SK-N-SH (cell line): ENCODE data around the gene DYRK1A. TPM values are rescaled to one million over a fixed set of nuclear protein-coding genes. Genes with fewer than 3 reads are reported as not detected.

Experiments
- CTCF ChIA-PET: fragments of 300-600, 350-600 bp; formaldehyde crosslinking; extraction: SDS; loops from one replicate; lab custom pipeline; 2021; lab: Yijun Ruan, JAX
- POLR2A ChIA-PET: fragments of 350-600 bp; sonication (Branson Sonifier 250); formaldehyde crosslinking; extraction: SDS; loops from one replicate; lab custom pipeline; 2020; ENCODE audit warnings: antibody characterized with exemption, inconsistent platforms; lab: Yijun Ruan, JAX
- DNase-seq: peaks from one replicate; pipeline ENCODE4 v3.0.0; 2012
- H2AFZ ChIP-seq: fragments of 200-600 bp; sonication (generic); 2 replicates; pipeline ENCODE4 v1.8.1; 2016; ENCODE audit warnings: antibody characterized with exemption, mild to moderate bottlenecking, low read depth
- H3F3A ChIP-seq: fragments of 200-600 bp; sonication (generic); replicated peaks from 2 replicates; pipeline ENCODE3; 2016; ENCODE audit warnings: antibody characterized with exemption, mild to moderate bottlenecking; ENCODE audit not compliant: insufficient read depth
- H3K27ac ChIP-seq, 2 experiments: fragments of 200-500 bp in 1 of 2; fragments of 200-600 bp in 1 of 2; sonication (Bioruptor generic) in 1 of 2; sonication (generic), shearing (Covaris generic) in 1 of 2; 2 replicates each; pipeline versions ENCODE4 v1.5.1 to v1.6.1; 2014 to 2016; ENCODE audit warnings: low read depth in 2 of 2, inconsistent platforms in 1 of 2, low read length in 1 of 2, mild to moderate bottlenecking in 1 of 2, mixed read lengths in 1 of 2
- H3K27me3 ChIP-seq: fragments of 200-600 bp; sonication (generic), shearing (Covaris generic); 2 replicates; pipeline ENCODE4 v1.6.1; 2016; ENCODE audit warnings: mixed run types; ENCODE audit not compliant: insufficient read depth
- H3K36me3 ChIP-seq, 2 experiments: fragments of 200-500 bp in 1 of 2; fragments of 200-600 bp in 1 of 2; sonication (Bioruptor generic) in 1 of 2; sonication (generic) in 1 of 2; replicated peaks in 1 of 2; 2 replicates each; pipeline versions ENCODE3 to v1.5.1; 2014 to 2016; ENCODE audit warnings: low read length in 1 of 2, mild to moderate bottlenecking in 1 of 2; ENCODE audit not compliant: insufficient read depth in 2 of 2, control insufficient read depth in 1 of 2
- H3K4me1 ChIP-seq, 2 experiments: fragments of 200-500 bp in 1 of 2; fragments of 200-600 bp in 1 of 2; sonication (Bioruptor generic) in 1 of 2; sonication (generic), shearing (Covaris generic) in 1 of 2; 2 replicates each; pipeline versions ENCODE4 v1.5.1 to v1.6.1; 2014 to 2016; ENCODE audit warnings: low read depth in 1 of 2, low read length in 1 of 2, mixed run types in 1 of 2; ENCODE audit not compliant: insufficient read depth in 2 of 2, control insufficient read depth in 1 of 2
- H3K4me2 ChIP-seq: fragments of 200-600 bp; sonication (generic), shearing (Covaris generic); 2 replicates; pipeline ENCODE4 v1.6.1; 2017; ENCODE audit warnings: mixed run types
- H3K4me3 ChIP-seq, 2 experiments: fragments of 200-500 bp in 1 of 2; fragments of 200-600 bp in 1 of 2; sonication (Bioruptor generic) in 1 of 2; sonication (generic), shearing (Covaris generic) in 1 of 2; 2 replicates each; pipeline versions ENCODE4 v1.5.1 to v1.8.1; 2014 to 2016; ENCODE audit warnings: low read depth in 2 of 2, inconsistent platforms in 1 of 2, low read length in 1 of 2, mild to moderate bottlenecking in 1 of 2, mixed read lengths in 1 of 2, moderate library complexity in 1 of 2
- H3K79me2 ChIP-seq: fragments of 200-600 bp; sonication (generic); 2 replicates; pipeline ENCODE4 v1.8.1; 2017; ENCODE audit warnings: mild to moderate bottlenecking; ENCODE audit not compliant: insufficient read depth
- H3K9ac ChIP-seq: fragments of 200-600 bp; sonication (generic); 2 replicates; pipeline ENCODE4 v1.6.1; 2017; ENCODE audit warnings: mixed run types
- H3K9me2 ChIP-seq: fragments of 200-600 bp; sonication (generic); 2 replicates; pipeline ENCODE4 v1.6.1; 2017; ENCODE audit warnings: mixed run types
- H3K9me3 ChIP-seq: fragments of 200-600 bp; sonication (generic); 2 replicates; pipeline ENCODE4 v1.6.1; 2017; ENCODE audit warnings: mixed run types, mild to moderate bottlenecking, moderate library complexity
- H4K20me1 ChIP-seq: fragments of 200-600 bp; sonication (generic); 2 replicates; pipeline ENCODE4 v1.6.1; 2017; ENCODE audit warnings: mild to moderate bottlenecking, mixed run types; ENCODE audit not compliant: insufficient read depth
- CHD2 ChIP-seq: fragments of 150-350 bp; IDR thresholded peaks from 2 replicates; pipeline ENCODE4 v1.6.1; 2018; ENCODE audit warnings: low read length; ENCODE audit not compliant: partially characterized antibody
- CTCF ChIP-seq: fragments of 200-600 bp; sonication (generic); IDR thresholded peaks from 2 replicates; pipeline ENCODE4 v1.6.1; 2017; ENCODE audit warnings: antibody characterized with exemption, mild to moderate bottlenecking, moderate library complexity
- EP300 ChIP-seq, 2 experiments: IDR thresholded peaks; 2 replicates each; pipeline versions ENCODE4 v1.4.0 to v1.6.1; 2012; ENCODE audit warnings: borderline replicate concordance in 1 of 2, low read depth in 1 of 2, low read length in 1 of 2
- FOSL2 ChIP-seq: IDR thresholded peaks from 2 replicates; pipeline ENCODE4 v1.4.0; 2012; ENCODE audit warnings: low read depth, mild to moderate bottlenecking, moderate library complexity, borderline replicate concordance
- FOXM1 ChIP-seq: IDR thresholded peaks from 2 replicates; pipeline ENCODE4 v1.4.0; 2012; ENCODE audit warnings: low read depth, mild to moderate bottlenecking
- GABPA ChIP-seq: IDR thresholded peaks from 2 replicates; pipeline ENCODE4 v1.4.0; 2012; ENCODE audit warnings: low read depth, mild to moderate bottlenecking
- GATA2 ChIP-seq: sonication (generic); formaldehyde crosslinking; IDR thresholded peaks from 2 replicates; pipeline ENCODE4 v1.5.0; 2020; ENCODE audit warnings: mild to moderate bottlenecking, missing genetic modification reagents
- IRF3 ChIP-seq: fragments of 150-350 bp; IDR thresholded peaks from 2 replicates; pipeline ENCODE4 v1.6.1; 2016; ENCODE audit warnings: mild to moderate bottlenecking, low read depth, low read length
- JUND ChIP-seq: IDR thresholded peaks from 2 replicates; pipeline ENCODE4 v1.4.0; 2012
- MAX ChIP-seq: IDR thresholded peaks from 2 replicates; pipeline ENCODE4 v1.4.0; 2012; ENCODE audit warnings: low read depth
- MEF2A ChIP-seq: IDR thresholded peaks from 2 replicates; pipeline ENCODE4 v1.4.0; 2012; ENCODE audit warnings: low read depth, borderline replicate concordance
- MXI1 ChIP-seq: IDR thresholded peaks from 2 replicates; pipeline ENCODE4 v1.6.1; 2012; ENCODE audit warnings: mild to moderate bottlenecking, low read depth, low read length, improper control_type of control experiment
- NFIC ChIP-seq: IDR thresholded peaks from 2 replicates; pipeline ENCODE4 v1.4.0; 2012; ENCODE audit warnings: borderline replicate concordance
- NRF1 ChIP-seq: IDR thresholded peaks from 2 replicates; pipeline ENCODE4 v1.6.1; 2012; ENCODE audit warnings: low read depth, mild to moderate bottlenecking, low read length
- RAD21 ChIP-seq: IDR thresholded peaks from 2 replicates; pipeline ENCODE4 v1.6.1; 2012; ENCODE audit warnings: mild to moderate bottlenecking, low read length
- RCOR1 ChIP-seq: fragments of 150-350 bp; IDR thresholded peaks from 2 replicates; pipeline ENCODE4 v1.6.1; 2017; ENCODE audit warnings: antibody characterized with exemption, low read length
- REST ChIP-seq: IDR thresholded peaks from 2 replicates; pipeline ENCODE4 v1.6.1; 2012; ENCODE audit warnings: mild to moderate bottlenecking, low read depth, low read length, moderate library complexity
- RFX5 ChIP-seq: IDR thresholded peaks from 2 replicates; pipeline ENCODE4 v1.6.1; 2012; ENCODE audit warnings: mild to moderate bottlenecking, improper control_type of control experiment, low read length
- RXRA ChIP-seq: IDR thresholded peaks from 2 replicates; pipeline ENCODE4 v1.4.0; 2012; ENCODE audit warnings: low read depth, mild to moderate bottlenecking, borderline replicate concordance
- SIN3A ChIP-seq: IDR thresholded peaks from 2 replicates; pipeline ENCODE4 v1.6.1; 2012; ENCODE audit warnings: low read depth, mild to moderate bottlenecking, low read length, moderate library complexity, borderline replicate concordance
- SMC3 ChIP-seq: IDR thresholded peaks from 2 replicates; pipeline ENCODE4 v1.6.1; 2012; ENCODE audit warnings: low read depth, low read length, improper control_type of control experiment
- TCF12 ChIP-seq: IDR thresholded peaks from 2 replicates; pipeline ENCODE4 v1.4.0; 2012
- TEAD4 ChIP-seq: IDR thresholded peaks from 2 replicates; pipeline ENCODE4 v1.4.0; 2012; ENCODE audit warnings: mild to moderate bottlenecking, borderline replicate concordance; ENCODE audit not compliant: insufficient read depth
- USF1 ChIP-seq: IDR thresholded peaks from 2 replicates; pipeline ENCODE4 v1.4.0; 2012; ENCODE audit warnings: low read depth, borderline replicate concordance
- WGBS: methylation state at CpG from one replicate; pipeline ENCODE4 v1.1.6; 2017; ENCODE audit warnings: low lambda C conversion rate; 5-methylcytosine and 5-hydroxymethylcytosine counted together
- polyA plus RNA-seq, 3 experiments: library from polyadenylated mRNA; depleted of rRNA; stranded (reverse); fragments of >200 nt; gene quantifications; 2 replicates each; pipeline ENCODE4 v1.2.3, GENCODE V29; 2012

Gene DYRK1A
- polyA plus RNA-seq, 1 of the 3 experiments (the other 2 are of a cell fraction) = 19.3 TPM

- no peak for TF ChIP-seq SMC3
- no peak for TF ChIP-seq MEF2A
- no peak for TF ChIP-seq MAX
- TF ChIP-seq MXI1 = no peak
- TF ChIP-seq EP300 (IDR thresholded peaks at IDR 0.05; ENCODE audit: borderline replicate concordance in 1 of 2, low read depth in 1 of 2, low read length in 1 of 2) = no peak
- TF ChIP-seq GABPA = no peak
- no peak for TF ChIP-seq REST
Observed at GRCh38 chr21:37433456-37433840, 66.9 kb downstream of the DYRK1A start (continued).

GRCh38 chr21:37435120-37435519, 68.5 kb downstream of the DYRK1A start:
- Histone ChIP-seq H3K4me2 (0 out of 2 replicates have a peak overlapping the region, but pooled peaks have one; percentile 6), H3K9me2 (no peaks in the 10 kb centered on the region), H3F3A (peaks cover 8% of the 10 kb centered on the region), H3K9ac (no peak overlapping the region), H3K4me3 (no peak overlapping the region), H3K79me2 (peaks cover 99% of the 10 kb centered on the region), H4K20me1 (peaks cover 97% of the 10 kb centered on the region), H3K27ac (peak overlapping the region; percentile 17 to 97; a peak in 3 of 4 replicates), H3K4me1 (peaks cover 7 to 20% of the 10 kb centered on the region in 2 experiments; a peak in 3 of 4 replicates), H2AFZ (no peak overlapping the region), H3K27me3 (no peaks in the 10 kb centered on the region), H3K36me3 (peaks cover 6 to 21% of the 10 kb centered on the region in 2 experiments), H3K9me3 (no peaks in the 10 kb centered on the region)
- POLR2A ChIA-PET = interaction anchor here (0.9 kb wide), 1 partner anchor 167 kb away, joined by 3 read pairs; no protein-coding TSS in a partner anchor
- CTCF ChIA-PET = interaction anchor here (1.0 to 1.7 kb wide), 5 partner anchors 25 to 445 kb away, joined by 3 to 5 read pairs (median 4); no protein-coding TSS in a partner anchor
- DNase-seq = peak; percentile 70
- 49% methylated on average over 6 of the region's 6 CpGs for WGBS
- no peak for TF ChIP-seq USF1
- no peak for TF ChIP-seq MAX
- TF ChIP-seq JUND = no peak
- no peak for TF ChIP-seq GABPA
- TF ChIP-seq RCOR1 = no peak
- TF ChIP-seq GATA2 (CRISPR knock-in tag) = no peak
- TF ChIP-seq SIN3A = no peak
- TF ChIP-seq RFX5 = peak; percentile 99
- no peak for TF ChIP-seq FOXM1
- no peak for TF ChIP-seq FOSL2
- no peak for TF ChIP-seq CTCF
- TF ChIP-seq CHD2 = peak; percentile 44
- TF ChIP-seq TCF12 = no peak; the same call in 1 of the 2 replicates
- TF ChIP-seq TEAD4 = no peak
- peak in 1 of 2 experiments; percentile 96; a peak in 2 of 4 replicates for TF ChIP-seq EP300 (IDR thresholded peaks at IDR 0.05; ENCODE audit: borderline replicate concordance in 1 of 2, low read depth in 1 of 2, low read length in 1 of 2)
- no peak for TF ChIP-seq NRF1
- TF ChIP-seq SMC3 = no peak
- TF ChIP-seq NFIC = no peak
- TF ChIP-seq RXRA = no peak
- no peak for TF ChIP-seq MEF2A
- no peak for TF ChIP-seq IRF3
- TF ChIP-seq RAD21 = 0 out of 2 replicates have a peak, but pooled peaks have one; percentile 6
